ENCODE results near the gene PLEKHA8.

PLEKHA8 gene

GRCh38 chr7:30005464-30005863 is 22.7 kb upstream of the PLEKHA8 start:
- H3K9me3 Mint-ChIP-seq = no peaks in the 10 kb centered on the region
- H3K4me3 Mint-ChIP-seq = no peak overlapping the region
- H3K36me3 Mint-ChIP-seq (ENCODE audit: low read depth) = no peaks in the 10 kb centered on the region
- no peak for DNase-seq (ENCODE audit: low spot score)
- no peaks in the 10 kb centered on the region for H3K4me1 Mint-ChIP-seq (ENCODE audit: low read depth)
- H3K27ac Mint-ChIP-seq = no peak overlapping the region
- H3K27me3 Mint-ChIP-seq (ENCODE audit: low read depth) = no peaks in the 10 kb centered on the region

- Mint-ChIP-seq H3K27me3 (ENCODE audit: low read depth) (no peaks in the 10 kb centered on the region), H3K4me3 (no peak overlapping the region), H3K9me3 (no peaks in the 10 kb centered on the region), H3K36me3 (ENCODE audit: low read depth) (peaks cover 10% of the 10 kb centered on the region), H3K4me1 (ENCODE audit: low read depth) (no peaks in the 10 kb centered on the region), H3K27ac (no peak overlapping the region)
- DNase-seq (ENCODE audit: low spot score) = no peak
Measured at GRCh38 chr7:30010021-30010420, 18.2 kb upstream of the PLEKHA8 start.

- H3K36me3 Mint-ChIP-seq (ENCODE audit: low read depth) = peaks cover 12% of the 10 kb centered on the region
- no peak overlapping the region for H3K27ac Mint-ChIP-seq
- no peaks in the 10 kb centered on the region for H3K9me3 Mint-ChIP-seq
- no peak for DNase-seq (ENCODE audit: low spot score)
- no peak overlapping the region for H3K4me3 Mint-ChIP-seq
- no peaks in the 10 kb centered on the region for H3K27me3 Mint-ChIP-seq (ENCODE audit: low read depth)
- H3K4me1 Mint-ChIP-seq (ENCODE audit: low read depth) = no peaks in the 10 kb centered on the region
Measured at GRCh38 chr7:30012757-30013156, 15.5 kb upstream of the PLEKHA8 start.

- peaks cover 8% of the 10 kb centered on the region for H3K4me1 Mint-ChIP-seq (ENCODE audit: low read depth)
- H3K9me3 Mint-ChIP-seq = no peaks in the 10 kb centered on the region
- peaks cover 7% of the 10 kb centered on the region for H3K36me3 Mint-ChIP-seq (ENCODE audit: low read depth)
- H3K4me3 Mint-ChIP-seq = no peak overlapping the region
- no peak for DNase-seq (ENCODE audit: low spot score)
- no peak overlapping the region for H3K27ac Mint-ChIP-seq
- H3K27me3 Mint-ChIP-seq (ENCODE audit: low read depth) = no peaks in the 10 kb centered on the region
Measured at GRCh38 chr7:30018451-30018850, 9.8 kb upstream of the PLEKHA8 start.

GRCh38 chr7:30019387-30019786 is 8.8 kb upstream of the PLEKHA8 start:
- Mint-ChIP-seq H3K27me3 (ENCODE audit: low read depth) (no peaks in the 10 kb centered on the region), H3K27ac (no peak overlapping the region), H3K9me3 (no peaks in the 10 kb centered on the region), H3K4me1 (ENCODE audit: low read depth) (peaks cover 9% of the 10 kb centered on the region), H3K4me3 (no peak overlapping the region), H3K36me3 (ENCODE audit: low read depth) (peaks cover 8% of the 10 kb centered on the region)
- no peak for DNase-seq (ENCODE audit: low spot score)

- Mint-ChIP-seq H3K36me3 (ENCODE audit: low read depth) (peaks cover 5% of the 10 kb centered on the region), H3K9me3 (no peaks in the 10 kb centered on the region), H3K27ac (no peak overlapping the region), H3K27me3 (ENCODE audit: low read depth) (no peaks in the 10 kb centered on the region), H3K4me1 (ENCODE audit: low read depth) (peaks cover 14% of the 10 kb centered on the region), H3K4me3 (no peak overlapping the region)
- no peak for DNase-seq (ENCODE audit: low spot score)
Measured at GRCh38 chr7:30019960-30020359, 8.3 kb upstream of the PLEKHA8 start.

GRCh38 chr7:30020535-30020934 is 7.7 kb upstream of the PLEKHA8 start:
- Mint-ChIP-seq H3K9me3 (no peaks in the 10 kb centered on the region), H3K27ac (no peak overlapping the region), H3K4me1 (ENCODE audit: low read depth) (peaks cover 19% of the 10 kb centered on the region), H3K27me3 (ENCODE audit: low read depth) (no peaks in the 10 kb centered on the region), H3K36me3 (ENCODE audit: low read depth) (peaks cover 5% of the 10 kb centered on the region), H3K4me3 (no peak overlapping the region)
- no peak for DNase-seq (ENCODE audit: low spot score)

- peaks cover 27% of the 10 kb centered on the region for H3K4me1 Mint-ChIP-seq (ENCODE audit: low read depth)
- peaks cover 3% of the 10 kb centered on the region for H3K36me3 Mint-ChIP-seq (ENCODE audit: low read depth)
- DNase-seq (ENCODE audit: low spot score) = no peak
- no peak overlapping the region for H3K27ac Mint-ChIP-seq
- H3K4me3 Mint-ChIP-seq = no peak overlapping the region
- no peaks in the 10 kb centered on the region for H3K27me3 Mint-ChIP-seq (ENCODE audit: low read depth)
- H3K9me3 Mint-ChIP-seq = no peaks in the 10 kb centered on the region
Measured at GRCh38 chr7:30022991-30023390, 5.2 kb upstream of the PLEKHA8 start.

GRCh38 chr7:30023524-30023923 is 4.7 kb upstream of the PLEKHA8 start:
- Mint-ChIP-seq H3K27me3 (ENCODE audit: low read depth) (no peaks in the 10 kb centered on the region), H3K9me3 (no peaks in the 10 kb centered on the region), H3K4me1 (ENCODE audit: low read depth) (peaks cover 28% of the 10 kb centered on the region)

GRCh38 chr7:30026229-30027064 is 1.8 kb upstream of the PLEKHA8 start, which contains the start of gene FKBP14:
Gene FKBP14 (minus strand): TSS chr7:30026702. CDS start chr7:30026508, 194 bp downstream.
- H3K27me3 Mint-ChIP-seq (ENCODE audit: low read depth) = no peaks in the 10 kb centered on the region
- H3K27ac Mint-ChIP-seq = peak within 1 kb of the TSS; percentile 89
- H3K36me3 Mint-ChIP-seq (ENCODE audit: low read depth) = peaks cover 3% of the 10 kb centered on the region
- peak; percentile 91 for DNase-seq (ENCODE audit: low spot score)
- H3K4me1 Mint-ChIP-seq (ENCODE audit: low read depth) = peaks cover 25% of the 10 kb centered on the region
- no peaks in the 10 kb centered on the region for H3K9me3 Mint-ChIP-seq
- no peak within 1 kb of the TSS for H3K4me3 Mint-ChIP-seq

More at GRCh38 chr7:30023524-30023923, 4.7 kb upstream of the PLEKHA8 start:
- H3K4me3 Mint-ChIP-seq = peak overlapping the region; percentile 37
- H3K27ac Mint-ChIP-seq = no peak overlapping the region
- DNase-seq (ENCODE audit: low spot score) = no peak
- H3K36me3 Mint-ChIP-seq (ENCODE audit: low read depth) = peaks cover 3% of the 10 kb centered on the region

GRCh38 chr7:30027065-30027456 is 1.2 kb upstream of the PLEKHA8 start:
- no peaks in the 10 kb centered on the region for H3K9me3 Mint-ChIP-seq
- H3K36me3 Mint-ChIP-seq (ENCODE audit: low read depth) = peaks cover 3% of the 10 kb centered on the region
- no peak for DNase-seq (ENCODE audit: low spot score)
- H3K4me3 Mint-ChIP-seq = no peak overlapping the region
- peak overlapping the region; percentile 89 for H3K27ac Mint-ChIP-seq
- peaks cover 25% of the 10 kb centered on the region for H3K4me1 Mint-ChIP-seq (ENCODE audit: low read depth)
- H3K27me3 Mint-ChIP-seq (ENCODE audit: low read depth) = no peaks in the 10 kb centered on the region

GRCh38 chr7:30027740-30028215 is 434 bp upstream of the PLEKHA8 start:
- H3K27me3 Mint-ChIP-seq (ENCODE audit: low read depth) = no peaks in the 10 kb centered on the region
- H3K4me1 Mint-ChIP-seq (ENCODE audit: low read depth) = peaks cover 25% of the 10 kb centered on the region
- H3K27ac Mint-ChIP-seq = peak overlapping the region; percentile 89
- H3K4me3 Mint-ChIP-seq = no peak overlapping the region
- H3K9me3 Mint-ChIP-seq = no peaks in the 10 kb centered on the region
- DNase-seq (ENCODE audit: low spot score) = no peak
- H3K36me3 Mint-ChIP-seq (ENCODE audit: low read depth) = peaks cover 3% of the 10 kb centered on the region

- Mint-ChIP-seq H3K9me3 (no peaks in the 10 kb centered on the region), H3K27ac (peak overlapping the region; percentile 66), H3K4me1 (ENCODE audit: low read depth) (peaks cover 19% of the 10 kb centered on the region), H3K36me3 (ENCODE audit: low read depth) (no peaks in the 10 kb centered on the region), H3K4me3 (no peak overlapping the region), H3K27me3 (ENCODE audit: low read depth) (no peaks in the 10 kb centered on the region)
- no peak for DNase-seq (ENCODE audit: low spot score)
Measured at GRCh38 chr7:30028749-30029635, 780 bp downstream of the PLEKHA8 start.

GRCh38 chr7:30029696-30030095 is 1.5 kb downstream of the PLEKHA8 start:
- H3K4me3 Mint-ChIP-seq = no peak overlapping the region

More at GRCh38 chr7:30029696-30030095, 1.5 kb downstream of the PLEKHA8 start:
- Mint-ChIP-seq H3K36me3 (ENCODE audit: low read depth) (no peaks in the 10 kb centered on the region), H3K4me1 (ENCODE audit: low read depth) (peaks cover 18% of the 10 kb centered on the region), H3K27me3 (ENCODE audit: low read depth) (no peaks in the 10 kb centered on the region), H3K9me3 (no peaks in the 10 kb centered on the region), H3K27ac (no peak overlapping the region)
- no peak for DNase-seq (ENCODE audit: low spot score)

All from T-helper 2 cell treated with Interferon-gamma antibody and Interleukin-4, amounts not matched to agents 5 μg/mL and 100 μg/mL, for 36 hours (primary cell).